DMS153 (cell line): ENCODE measurements around the gene MARK2.
A peak's percentile ranks its signal among the peaks of the same experiment; 100 is the strongest.

Source experiments
- DNase-seq: peaks from one replicate; lab custom pipeline; 2025; lab: John Stamatoyannopoulos, UW

The MARK2 gene

DNA sequence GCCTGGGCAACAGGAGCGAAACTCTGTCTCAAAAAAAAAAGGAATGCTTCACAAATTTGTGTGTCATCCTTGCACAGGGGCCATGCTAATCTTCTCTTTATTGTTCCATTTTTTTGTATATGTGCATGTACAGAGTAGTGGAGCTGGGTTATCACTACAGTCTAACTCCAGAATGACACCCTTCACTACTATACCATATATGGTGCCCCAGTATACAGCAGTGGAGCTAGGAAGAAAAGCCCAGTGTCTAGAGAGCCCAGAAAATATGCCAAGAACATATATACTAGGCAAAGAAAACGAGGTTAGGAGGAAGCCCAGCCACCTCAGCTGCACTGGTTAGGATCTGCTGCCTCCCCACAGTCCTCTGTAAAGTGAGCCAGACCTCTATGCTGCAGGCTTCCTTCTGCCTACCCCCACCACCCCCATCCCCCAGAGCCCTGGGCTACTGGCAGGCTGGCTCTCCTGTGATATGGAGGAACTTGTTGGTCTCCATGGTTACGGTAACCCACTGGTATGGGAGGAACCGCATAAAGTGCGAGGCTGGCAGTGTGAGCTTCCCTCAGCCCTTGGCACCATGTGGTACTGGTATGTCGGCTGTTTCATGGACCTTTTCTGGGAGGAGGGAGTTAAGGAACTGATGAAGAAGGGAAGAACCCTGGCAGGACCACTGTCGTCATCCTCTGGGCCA, 43.8 kb downstream of the MARK2 start:
- no peak for DNase-seq

DNA sequence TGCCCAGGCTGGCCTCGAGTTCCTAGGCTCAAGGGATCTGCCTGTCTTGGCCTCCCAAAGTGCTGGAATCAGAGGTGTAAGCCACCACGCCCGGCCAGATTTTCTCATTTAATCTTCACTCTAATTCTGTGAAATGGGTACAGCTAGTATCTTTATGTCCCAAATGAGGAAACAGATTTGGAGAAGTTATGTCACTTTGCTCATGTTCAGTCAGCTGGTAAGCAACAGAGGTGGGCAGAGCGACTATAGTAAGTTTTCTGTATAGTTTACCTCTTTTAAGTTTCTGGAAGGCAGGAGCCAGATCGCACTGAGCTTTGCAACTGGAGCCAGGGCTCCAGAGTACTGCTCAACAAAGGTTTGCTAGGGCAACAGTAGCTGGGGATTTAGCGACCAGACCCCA, 44.9 kb downstream of the MARK2 start:
- no peak for DNase-seq

DNA sequence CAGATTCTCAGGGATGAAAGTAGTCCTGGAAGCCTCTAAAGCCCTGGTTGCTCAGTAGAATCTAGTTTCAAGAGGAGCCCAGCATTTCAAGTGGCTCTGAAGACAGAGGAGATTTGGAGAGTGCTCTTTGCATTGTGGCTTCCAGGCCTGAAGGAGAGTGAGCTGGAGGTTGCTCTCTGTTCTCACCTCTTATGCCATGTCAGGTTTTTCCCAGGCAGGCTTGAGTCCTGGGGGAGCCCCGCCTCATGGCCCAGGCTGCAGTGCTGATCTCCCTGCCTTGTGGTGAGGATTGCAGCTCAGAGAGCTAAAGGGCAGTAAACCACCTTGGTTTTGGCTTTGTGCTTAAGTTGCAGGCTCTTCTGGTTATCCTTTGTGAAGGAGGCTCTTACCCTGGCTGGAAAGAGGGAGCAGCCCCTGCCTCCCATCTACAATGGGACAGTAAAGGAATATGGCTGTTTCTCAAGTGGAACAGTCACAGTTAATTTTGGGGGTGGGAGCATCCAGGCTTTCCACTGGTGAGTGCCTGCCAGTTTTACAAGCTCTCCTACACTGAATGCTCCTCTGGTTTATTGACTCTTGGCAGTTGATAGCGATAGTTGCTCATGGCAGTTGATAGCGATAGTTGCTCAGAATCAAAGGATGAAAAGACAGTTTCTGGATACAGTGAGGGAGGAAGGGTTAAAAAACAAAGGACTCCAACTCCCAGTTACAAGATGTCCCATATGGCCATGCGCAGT, 45.5 kb downstream of the MARK2 start:
- DNase-seq: peak; percentile 14

DNA sequence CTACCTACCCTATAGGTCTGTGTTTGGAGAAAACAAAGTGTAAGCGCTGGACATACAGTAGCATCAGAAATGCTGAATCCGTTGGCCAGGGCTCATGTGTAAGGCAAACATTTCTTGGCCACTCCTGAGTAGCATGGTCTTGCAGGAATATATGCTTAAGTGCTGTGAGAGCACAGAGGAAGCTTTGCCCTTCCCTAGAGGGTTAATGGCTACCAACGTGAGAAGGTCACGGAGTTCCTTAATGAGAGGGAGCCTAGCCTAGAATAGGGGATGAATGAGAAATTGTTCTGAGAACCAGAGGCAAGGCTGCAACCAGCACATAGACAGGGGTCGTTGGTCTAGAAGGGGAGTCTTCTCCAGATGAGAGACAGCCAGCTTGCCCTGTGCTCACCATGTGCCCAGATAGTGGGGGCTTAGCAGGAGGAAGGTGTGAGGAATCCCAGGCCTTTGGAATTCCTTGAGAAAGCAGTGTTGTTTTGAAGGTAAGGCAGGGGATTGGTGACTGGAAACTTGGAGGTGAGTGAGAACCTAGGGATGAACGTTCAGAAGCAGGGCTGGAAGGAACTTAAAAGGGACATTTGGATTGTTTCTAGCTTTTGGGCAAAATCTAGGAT, 48.6 kb downstream of the MARK2 start:
- no peak for DNase-seq

DNA sequence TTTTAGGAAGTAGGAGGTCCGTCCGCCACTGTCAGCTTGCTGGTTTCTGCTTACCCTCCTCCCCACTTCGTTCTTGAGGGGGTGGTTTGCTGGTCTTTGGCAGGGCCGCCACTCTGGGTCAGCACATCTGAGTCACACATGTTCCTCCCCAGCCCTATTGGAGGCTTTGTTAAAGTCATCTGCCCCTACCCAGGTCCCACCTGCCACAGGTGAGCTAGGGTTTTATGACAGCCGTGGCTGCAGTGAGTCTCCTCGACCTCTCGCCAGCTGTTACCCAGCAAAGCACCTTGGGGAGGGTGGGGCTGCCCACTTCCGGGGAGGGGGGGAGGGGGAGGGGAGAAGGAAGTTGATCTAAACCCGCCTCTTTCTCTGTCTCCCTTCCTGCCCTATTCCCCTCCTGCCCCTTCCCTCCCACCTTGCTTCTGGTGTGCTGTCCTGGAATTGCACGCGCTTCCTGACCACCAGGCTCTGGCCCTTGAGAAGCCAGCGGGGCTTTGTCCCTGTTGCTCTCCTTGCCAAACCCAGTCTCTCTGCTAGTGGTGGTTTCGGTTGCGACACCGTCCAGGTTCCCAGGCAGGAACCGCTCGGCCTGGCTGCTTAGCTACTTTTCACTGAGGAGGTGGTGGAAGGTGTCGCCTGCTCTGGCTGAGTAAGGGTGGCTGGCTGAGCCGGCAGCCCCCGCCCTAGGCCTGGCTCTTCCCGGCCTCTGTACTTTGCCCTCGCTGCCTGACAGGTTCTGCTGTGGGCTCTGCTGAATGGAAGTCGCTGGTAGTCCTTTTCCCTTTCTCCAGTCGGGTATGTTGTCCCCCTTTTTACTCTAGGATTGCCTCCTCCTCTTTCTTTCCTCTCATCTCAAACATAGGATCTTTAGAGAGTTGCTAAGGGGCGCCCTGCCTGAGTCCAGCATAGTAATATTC, 49.5 kb downstream of the MARK2 start:
- DNase-seq: peak; percentile 83

DNA sequence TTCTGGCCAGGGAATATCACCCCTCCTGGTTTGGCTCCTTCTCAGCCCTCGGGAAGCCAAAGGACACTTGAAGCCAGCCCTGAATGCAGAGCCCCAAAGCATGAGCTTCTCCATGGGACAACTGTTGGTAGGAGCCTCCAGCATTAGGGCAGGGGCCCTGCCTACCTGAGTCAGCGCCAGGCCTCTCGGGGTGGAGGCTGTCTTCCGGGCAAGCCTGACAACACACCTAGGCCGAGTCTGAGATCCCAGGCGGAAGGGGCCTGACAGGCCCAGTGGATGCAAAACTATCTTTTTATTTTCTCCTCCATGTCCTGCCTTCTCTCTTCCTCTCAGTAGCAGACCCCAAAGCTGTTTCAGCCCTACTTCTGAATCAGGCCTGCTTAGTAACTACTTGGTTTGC, 50.4 kb downstream of the MARK2 start:
- DNase-seq: no peak

DNA sequence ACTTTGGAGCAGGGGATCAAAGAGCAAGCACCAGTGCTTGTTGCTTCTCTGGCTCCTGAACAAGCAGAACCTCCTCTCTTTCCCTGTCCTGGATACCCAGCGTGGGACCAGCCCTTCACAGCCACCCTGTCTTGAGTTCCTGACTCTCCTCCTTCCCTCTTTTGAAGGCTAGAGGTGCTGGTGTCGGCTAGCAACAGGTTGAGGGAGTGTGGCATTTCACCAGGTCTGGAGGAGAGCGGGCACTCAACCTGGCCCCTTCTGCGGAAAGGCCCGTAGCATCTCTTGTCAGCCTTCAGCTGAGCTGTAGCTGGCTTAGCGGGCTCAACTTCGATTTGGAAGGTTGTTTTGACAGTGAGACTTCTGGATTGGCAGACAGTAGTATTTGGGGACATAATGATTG, 51.5 kb downstream of the MARK2 start:
- DNase-seq: no peak

DNA sequence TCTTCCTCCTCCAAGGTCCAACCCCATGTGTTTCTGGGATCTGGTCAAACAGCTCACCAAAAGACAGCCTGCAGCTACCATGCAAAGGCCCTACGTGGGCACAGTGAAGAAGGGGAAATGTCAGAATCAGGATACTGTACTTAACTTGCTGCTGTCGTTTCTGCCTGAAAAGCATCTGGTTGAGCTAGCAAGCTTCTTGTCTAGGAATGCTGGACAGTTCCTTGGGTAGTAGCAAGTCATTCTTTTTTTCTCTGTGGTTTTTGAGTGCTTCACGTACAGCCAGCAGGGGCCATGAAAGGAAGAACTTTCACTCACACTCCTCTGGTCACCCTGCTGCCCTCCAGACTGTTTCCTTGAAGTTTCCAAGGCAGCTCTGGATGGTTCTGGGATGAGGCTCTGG, 53.3 kb downstream of the MARK2 start:
- no peak for DNase-seq

DNA sequence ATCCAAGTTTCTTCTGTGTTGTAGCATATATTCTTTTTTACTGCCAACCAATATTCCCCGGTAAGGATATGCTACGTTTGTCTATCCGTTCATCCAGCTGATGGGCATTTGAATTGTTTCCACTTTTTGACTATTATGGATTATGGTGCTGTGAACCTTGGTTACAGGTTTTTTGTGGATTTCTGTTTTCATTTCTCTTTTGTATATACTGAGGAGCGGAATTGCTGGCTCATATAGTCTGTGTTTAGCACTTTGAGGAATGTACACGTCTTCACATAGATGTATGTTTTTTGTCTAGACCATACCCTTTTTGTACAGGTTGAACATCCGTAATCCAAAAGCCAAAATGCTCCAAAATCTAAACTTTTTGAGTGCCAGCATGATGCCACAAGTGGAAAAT, 54.4 kb downstream of the MARK2 start:
- no peak for DNase-seq

DNA sequence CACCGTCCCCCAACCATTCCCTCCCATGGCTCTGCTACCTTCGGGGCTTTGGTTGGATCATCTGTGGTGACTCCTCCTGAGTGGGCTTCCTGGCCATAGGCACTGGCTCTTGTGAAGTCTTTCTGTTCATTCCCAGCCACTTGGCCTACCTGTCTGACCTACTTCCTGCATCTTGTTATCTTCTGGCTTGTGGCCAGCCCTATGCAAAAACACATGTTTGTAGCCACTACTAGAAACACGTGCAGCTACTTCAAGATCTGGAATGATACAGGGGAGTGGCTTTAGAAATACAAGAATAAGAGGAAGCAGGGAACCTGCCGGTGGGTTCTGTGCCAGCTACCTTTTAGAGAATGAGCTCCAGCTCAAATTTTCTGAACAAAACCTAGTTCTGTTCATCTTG, 57.2 kb downstream of the MARK2 start:
- DNase-seq: no peak

DNA sequence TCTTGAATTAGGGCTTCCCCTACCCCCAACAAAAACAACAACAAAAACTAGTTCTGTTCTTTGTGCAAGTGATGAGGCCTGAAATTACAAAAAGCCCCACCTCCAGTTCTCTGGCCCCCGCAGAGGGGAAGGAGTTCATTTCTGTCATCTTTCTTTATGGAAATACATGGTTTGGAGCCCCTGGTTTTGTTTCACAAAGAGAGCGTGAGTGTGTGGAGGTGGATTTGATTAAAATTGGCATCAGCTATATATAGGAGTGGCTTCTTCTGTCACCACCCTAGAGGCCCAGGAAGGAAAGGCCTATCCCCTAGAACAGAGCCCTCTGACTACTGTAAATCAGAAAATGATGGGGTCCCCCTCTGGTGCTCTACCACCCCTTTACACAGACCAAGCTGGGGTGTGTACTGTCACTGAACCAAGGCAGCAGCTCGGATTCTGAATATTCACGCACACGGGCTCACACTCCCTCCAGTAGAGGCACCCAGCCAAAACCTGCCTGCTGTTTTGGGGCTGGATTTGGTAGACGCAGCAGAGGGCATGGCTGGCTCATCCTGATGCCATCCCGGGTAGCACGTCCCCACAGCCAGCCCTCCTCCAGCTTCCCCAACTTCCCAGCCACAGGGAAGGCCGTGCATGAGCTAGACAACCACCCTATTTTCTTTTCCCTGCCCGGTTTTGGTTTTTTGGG, 58.7 kb downstream of the MARK2 start:
- DNase-seq: no peak

DNA sequence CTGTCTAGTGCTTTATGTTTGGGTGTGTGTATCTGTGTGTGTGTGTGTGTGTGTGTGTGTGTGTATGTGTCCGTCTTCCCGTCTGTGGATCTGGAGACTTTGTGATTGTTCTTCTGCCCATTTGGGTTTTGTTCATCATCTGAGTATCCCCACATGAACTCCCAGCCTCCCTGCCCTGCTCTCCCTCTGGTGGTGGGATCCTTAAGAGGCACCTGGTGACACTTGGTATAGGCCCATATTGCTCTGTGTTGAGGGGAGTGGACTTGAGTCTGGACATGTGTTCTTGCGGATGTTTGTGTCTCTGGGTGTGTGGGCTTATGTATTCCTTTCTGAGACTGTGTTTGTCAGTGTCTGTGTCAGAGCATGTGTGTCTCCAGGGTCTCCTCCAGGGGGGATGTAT, 62.8 kb downstream of the MARK2 start:
- DNase-seq: no peak

DNA sequence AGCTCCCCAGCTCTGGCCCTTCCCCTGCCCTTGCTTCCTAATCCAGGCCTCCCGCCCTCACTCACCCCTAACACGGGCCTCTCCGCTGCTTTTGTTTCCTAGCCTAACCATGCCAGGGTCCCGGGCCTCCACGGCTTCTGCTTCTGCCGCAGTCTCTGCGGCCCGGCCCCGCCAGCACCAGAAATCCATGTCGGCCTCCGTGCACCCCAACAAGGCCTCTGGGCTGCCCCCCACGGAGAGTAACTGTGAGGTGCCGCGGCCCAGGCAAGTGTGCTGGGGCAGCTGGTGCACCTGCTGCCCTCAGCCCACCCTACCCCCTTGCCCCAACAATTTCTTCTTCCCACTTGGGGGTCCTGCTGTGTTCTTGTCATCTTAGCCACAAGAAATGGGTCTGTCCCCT, 65.0 kb downstream of the MARK2 start:
- DNase-seq: no peak

DNA sequence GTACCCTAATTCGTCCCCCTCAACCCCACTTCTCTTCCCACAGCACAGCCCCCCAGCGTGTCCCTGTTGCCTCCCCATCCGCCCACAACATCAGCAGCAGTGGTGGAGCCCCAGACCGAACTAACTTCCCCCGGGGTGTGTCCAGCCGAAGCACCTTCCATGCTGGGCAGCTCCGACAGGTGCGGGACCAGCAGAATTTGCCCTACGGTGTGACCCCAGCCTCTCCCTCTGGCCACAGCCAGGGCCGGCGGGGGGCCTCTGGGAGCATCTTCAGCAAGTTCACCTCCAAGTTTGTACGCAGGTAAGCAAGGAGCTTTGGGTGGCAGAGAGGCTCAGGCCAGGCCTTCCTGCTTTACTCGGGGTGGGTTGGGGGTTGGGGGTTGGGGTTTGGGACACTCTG, 65.8 kb downstream of the MARK2 start:
- no peak for DNase-seq

DNA sequence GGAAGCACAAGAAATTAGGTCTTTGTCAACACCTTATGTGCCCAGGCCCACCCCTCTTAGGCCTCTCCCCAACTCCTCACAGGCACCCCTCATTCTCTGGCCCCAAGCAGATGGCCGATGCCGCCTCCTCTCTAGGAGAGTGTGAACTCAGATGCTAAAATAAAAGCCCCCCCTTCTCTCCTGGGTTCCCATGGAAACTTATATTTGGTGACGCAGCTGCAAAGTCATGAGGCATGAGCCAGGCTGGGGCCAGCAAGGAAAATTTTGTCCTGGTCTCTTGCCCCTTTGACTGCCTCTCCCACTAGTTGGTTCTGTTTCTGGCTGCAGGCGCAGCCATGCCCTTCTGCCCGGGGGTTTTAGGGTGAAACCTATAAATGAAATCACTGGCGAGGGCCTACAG, 66.3 kb downstream of the MARK2 start:
- DNase-seq: no peak

DNA sequence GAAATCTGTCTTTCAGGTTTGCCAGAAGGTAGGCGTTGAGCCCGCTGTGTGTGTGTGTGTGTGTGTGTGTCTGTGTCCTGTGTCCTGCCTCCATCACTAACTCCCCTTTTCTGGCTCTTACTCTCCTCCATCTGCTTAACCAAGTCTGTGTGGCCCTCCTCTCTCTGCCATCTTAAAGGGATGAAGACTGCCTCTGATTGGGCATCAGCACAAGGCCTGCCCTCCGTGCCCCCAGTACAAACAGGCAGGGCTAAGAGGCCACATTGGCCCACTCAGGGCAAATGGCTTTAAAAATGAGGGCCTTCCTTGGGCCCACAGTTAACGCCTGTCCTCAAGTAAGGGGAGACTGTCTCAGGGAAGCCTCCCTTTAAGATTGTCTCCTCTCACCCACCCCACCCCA, 67.2 kb downstream of the MARK2 start:
- DNase-seq: no peak

DNA sequence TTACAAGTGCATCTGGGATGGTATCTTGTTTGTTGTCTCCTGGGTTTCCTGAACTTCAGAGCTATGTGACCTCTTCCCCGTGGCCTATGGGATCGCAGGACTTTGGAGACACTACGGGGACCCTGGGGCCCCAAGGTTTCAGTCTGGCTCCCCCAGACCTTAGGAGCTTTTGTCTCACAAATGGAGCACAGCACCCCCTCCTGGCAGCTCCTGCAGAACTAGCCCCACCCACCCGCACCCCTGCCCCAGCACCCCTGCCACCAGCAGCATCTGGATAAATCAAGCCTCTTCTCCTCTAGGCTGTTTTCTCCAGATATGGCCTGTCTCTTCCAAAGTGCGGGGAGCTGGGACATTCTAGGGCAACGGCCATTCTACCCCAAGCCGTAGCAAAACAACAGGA, 67.7 kb downstream of the MARK2 start:
- DNase-seq: no peak

DNA sequence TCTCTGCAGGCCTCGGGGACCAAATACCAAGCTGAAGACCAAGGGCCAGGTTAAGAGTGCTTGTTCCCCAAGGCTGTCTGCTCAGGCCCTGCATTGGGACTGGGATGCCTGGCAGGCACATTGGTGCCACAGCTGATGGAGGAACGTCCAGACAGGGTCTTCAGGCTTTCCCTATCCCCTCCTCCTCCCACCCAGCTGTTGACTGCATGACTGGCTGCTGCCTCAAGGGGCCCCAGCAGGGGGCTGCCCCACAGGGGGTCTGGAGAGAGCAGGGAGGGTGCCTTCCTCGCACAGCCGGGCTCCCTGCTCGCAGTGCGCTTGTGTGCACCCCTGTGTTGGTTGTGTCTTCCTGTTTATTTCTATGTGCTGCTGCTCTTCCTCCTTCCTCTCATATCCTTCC, 68.2 kb downstream of the MARK2 start:
- no peak for DNase-seq

DNA sequence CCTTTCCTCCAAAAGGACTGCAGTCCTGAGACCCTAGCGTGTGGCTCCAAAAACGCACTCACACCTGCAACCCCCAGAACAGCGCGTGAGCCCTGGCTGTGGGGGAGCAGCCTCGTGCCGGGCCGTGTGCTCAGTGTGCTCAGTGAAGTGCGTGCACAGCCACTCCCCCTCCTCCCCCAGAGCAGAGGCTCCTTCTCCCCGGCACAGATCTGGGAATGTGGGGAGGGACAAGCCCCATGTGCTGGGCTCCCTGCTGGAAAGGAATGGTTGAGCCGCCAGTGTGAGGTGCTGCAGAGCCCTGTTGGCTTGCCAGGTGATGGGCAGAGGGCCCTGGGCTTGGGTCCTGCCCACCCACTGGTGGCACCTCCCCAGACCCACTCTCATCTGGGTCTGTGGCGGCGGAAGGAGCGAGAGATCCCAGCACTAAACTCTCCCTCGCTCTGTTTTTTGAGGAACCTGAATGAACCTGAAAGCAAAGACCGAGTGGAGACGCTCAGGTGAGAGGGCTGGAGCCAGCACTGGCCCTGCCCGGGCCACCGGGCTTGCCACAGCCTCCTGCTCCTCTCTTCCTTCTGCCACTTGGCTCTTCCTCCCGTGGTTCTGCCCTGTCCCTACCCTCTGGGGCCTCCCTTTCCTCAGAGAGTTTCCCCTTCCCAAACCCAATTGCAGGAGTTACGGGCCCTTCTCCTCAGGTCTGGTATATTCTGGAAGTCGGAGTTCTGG, 69.1 kb downstream of the MARK2 start:
- DNase-seq: no peak

DNA sequence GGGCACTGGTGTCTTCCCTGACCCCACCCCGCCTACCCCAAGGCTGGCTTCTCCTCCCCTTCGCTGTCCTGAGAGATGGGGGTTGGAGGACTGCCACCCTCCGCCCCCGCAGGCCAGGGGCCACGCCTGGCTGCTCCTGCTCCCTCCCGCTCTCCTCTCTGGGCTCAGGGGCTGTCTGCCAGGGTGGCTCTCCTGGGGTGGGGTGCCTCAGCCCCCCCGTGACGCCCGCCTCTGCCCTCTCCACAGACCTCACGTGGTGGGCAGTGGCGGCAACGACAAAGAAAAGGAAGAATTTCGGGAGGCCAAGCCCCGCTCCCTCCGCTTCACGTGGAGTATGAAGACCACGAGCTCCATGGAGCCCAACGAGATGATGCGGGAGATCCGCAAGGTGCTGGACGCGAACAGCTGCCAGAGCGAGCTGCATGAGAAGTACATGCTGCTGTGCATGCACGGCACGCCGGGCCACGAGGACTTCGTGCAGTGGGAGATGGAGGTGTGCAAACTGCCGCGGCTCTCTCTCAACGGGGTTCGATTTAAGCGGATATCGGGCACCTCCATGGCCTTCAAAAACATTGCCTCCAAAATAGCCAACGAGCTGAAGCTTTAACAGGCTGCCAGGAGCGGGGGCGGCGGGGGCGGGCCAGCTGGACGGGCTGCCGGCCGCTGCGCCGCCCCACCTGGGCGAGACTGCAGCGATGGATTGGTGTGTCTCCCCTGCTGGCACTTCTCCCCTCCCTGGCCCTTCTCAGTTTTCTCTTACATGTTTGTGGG, 69.9 kb downstream of the MARK2 start:
- DNase-seq: no peak
